ENCODE results near the gene FIGNL1.

Gene FIGNL1

GRCh38 chr7:50496569-50496968, 46.4 kb upstream of the FIGNL1 start:
- H2BK5ac ChIP-seq (ENCODE audit: low read depth, low read length, poor library complexity, severe bottlenecking): no peak overlapping the region

GRCh38 chr7:50495746-50496145, 45.6 kb upstream of the FIGNL1 start:
- Histone ChIP-seq H4K8ac (ENCODE audit: low read length) (no peak overlapping the region), H3K4me2 (ENCODE audit: low read length, poor library complexity, severe bottlenecking) (no peak overlapping the region), H3K4me3 (ENCODE audit: insufficient read depth in 1 of 2, low read depth in 1 of 2, low read length in 2 of 2) (no peak overlapping the region), H2AK5ac (ENCODE audit: low read length, severe bottlenecking) (no peak overlapping the region), H3K9ac (ENCODE audit: low read length) (no peak overlapping the region), H3K14ac (ENCODE audit: low read length in 2 of 2) (no peak overlapping the region), H3K4me1 (ENCODE audit: control insufficient read depth, insufficient read depth, low read depth, low read length) (no peaks in the 10 kb centered on the region), H3K9me3 (ENCODE audit: control insufficient read depth, low read length) (no peaks in the 10 kb centered on the region), H3K23ac (ENCODE audit: low read length in 2 of 2) (no peak overlapping the region), H2BK5ac (ENCODE audit: low read depth, low read length, poor library complexity, severe bottlenecking) (no peak overlapping the region), H4K91ac (ENCODE audit: low read length) (no peak overlapping the region), H3K18ac (ENCODE audit: low read depth in 1 of 2, low read length in 2 of 2) (no peak overlapping the region), H2BK15ac (ENCODE audit: low read depth, poor library complexity, severe bottlenecking) (no peak overlapping the region), H3K79me1 (replicated peaks; ENCODE audit: low read length, poor library complexity, severe bottlenecking) (no peaks in the 10 kb centered on the region), H3K27ac (ENCODE audit: low read length, poor library complexity, severe bottlenecking) (no peak overlapping the region), H3K27me3 (ENCODE audit: control insufficient read depth in 1 of 2, insufficient read depth in 1 of 2, low read length in 2 of 2) (peaks cover 18 to 39% of the 10 kb centered on the region in 2 experiments), H2BK120ac (ENCODE audit: low read depth, low read length) (no peak overlapping the region), H3K36me3 (ENCODE audit: control insufficient read depth in 1 of 2, insufficient read depth in 2 of 2, low read depth in 1 of 2, low read length in 2 of 2) (no peaks in the 10 kb centered on the region), H3K4ac (ENCODE audit: low read depth in 1 of 2, low read length in 2 of 2) (no peak overlapping the region), H2AFZ (ENCODE audit: low read depth, low read length) (no peak overlapping the region), H2BK12ac (ENCODE audit: low read length in 2 of 2) (no peak overlapping the region)
- DNase-seq: no peak
- WGBS: 81% methylated on average over 2 of the region's 3 CpGs

More at GRCh38 chr7:50496569-50496968, 46.4 kb upstream of the FIGNL1 start:
- no peak overlapping the region for H4K8ac ChIP-seq (ENCODE audit: low read length)
- H3K36me3 ChIP-seq (ENCODE audit: control insufficient read depth in 1 of 2, insufficient read depth in 2 of 2, low read depth in 1 of 2, low read length in 2 of 2): no peaks in the 10 kb centered on the region
- H3K4me2 ChIP-seq (ENCODE audit: low read length, poor library complexity, severe bottlenecking): no peak overlapping the region
- no peaks in the 10 kb centered on the region for H3K79me1 ChIP-seq (replicated peaks; ENCODE audit: low read length, poor library complexity, severe bottlenecking)
- H4K91ac ChIP-seq (ENCODE audit: low read length): no peak overlapping the region
- no peak overlapping the region for H3K14ac ChIP-seq (ENCODE audit: low read length in 2 of 2)
- no peak overlapping the region for H2BK15ac ChIP-seq (ENCODE audit: low read depth, poor library complexity, severe bottlenecking)
- H3K18ac ChIP-seq (ENCODE audit: low read depth in 1 of 2, low read length in 2 of 2): peak overlapping the region; percentile 58 to 79
- no peak overlapping the region for H3K27ac ChIP-seq (ENCODE audit: low read length, poor library complexity, severe bottlenecking)
- H3K4ac ChIP-seq (ENCODE audit: low read depth in 1 of 2, low read length in 2 of 2): peak overlapping the region in 1 of 2 experiments; percentile 46
- H3K23ac ChIP-seq (ENCODE audit: low read length in 2 of 2): no peak overlapping the region
- no peaks in the 10 kb centered on the region for H3K4me1 ChIP-seq (ENCODE audit: control insufficient read depth, insufficient read depth, low read depth, low read length)
- no peaks in the 10 kb centered on the region for H3K9me3 ChIP-seq (ENCODE audit: control insufficient read depth, low read length)
- H3K4me3 ChIP-seq (ENCODE audit: insufficient read depth in 1 of 2, low read depth in 1 of 2, low read length in 2 of 2): no peak overlapping the region
- peak overlapping the region; percentile 28 to 48 for H2BK12ac ChIP-seq (ENCODE audit: low read length in 2 of 2)
- peaks cover 18 to 38% of the 10 kb centered on the region in 2 experiments for H3K27me3 ChIP-seq (ENCODE audit: control insufficient read depth in 1 of 2, insufficient read depth in 1 of 2, low read length in 2 of 2)
- no peak overlapping the region for H2AK5ac ChIP-seq (ENCODE audit: low read length, severe bottlenecking)
- H2AFZ ChIP-seq (ENCODE audit: low read depth, low read length): no peak overlapping the region
- 80% methylated on average over 6 of the region's 6 CpGs for WGBS
- no peak overlapping the region for H2BK120ac ChIP-seq (ENCODE audit: low read depth, low read length)
- DNase-seq: no peak
- no peak overlapping the region for H3K9ac ChIP-seq (ENCODE audit: low read length)

GRCh38 chr7:50492770-50493519, 42.8 kb upstream of the FIGNL1 start:
- H3K79me1 ChIP-seq (replicated peaks; ENCODE audit: low read length, poor library complexity, severe bottlenecking): no peaks in the 10 kb centered on the region
- no peaks in the 10 kb centered on the region for H3K36me3 ChIP-seq (ENCODE audit: control insufficient read depth in 1 of 2, insufficient read depth in 2 of 2, low read depth in 1 of 2, low read length in 2 of 2)
- no peak overlapping the region for H3K14ac ChIP-seq (ENCODE audit: low read length in 2 of 2)
- 93% methylated on average over 30 of the region's 30 CpGs for WGBS
- H3K27me3 ChIP-seq (ENCODE audit: control insufficient read depth in 1 of 2, insufficient read depth in 1 of 2, low read length in 2 of 2): peaks cover 13 to 23% of the 10 kb centered on the region in 2 experiments
- H3K4me3 ChIP-seq (ENCODE audit: insufficient read depth in 1 of 2, low read depth in 1 of 2, low read length in 2 of 2): no peak overlapping the region
- H2AK5ac ChIP-seq (ENCODE audit: low read length, severe bottlenecking): no peak overlapping the region
- no peaks in the 10 kb centered on the region for H3K4me1 ChIP-seq (ENCODE audit: control insufficient read depth, insufficient read depth, low read depth, low read length)
- H2BK12ac ChIP-seq (ENCODE audit: low read length in 2 of 2): no peak overlapping the region
- no peak overlapping the region for H2BK5ac ChIP-seq (ENCODE audit: low read depth, low read length, poor library complexity, severe bottlenecking)
- no peak overlapping the region for H3K4ac ChIP-seq (ENCODE audit: low read depth in 1 of 2, low read length in 2 of 2)
- no peak overlapping the region for H3K9ac ChIP-seq (ENCODE audit: low read length)
- no peak overlapping the region for H2BK15ac ChIP-seq (ENCODE audit: low read depth, poor library complexity, severe bottlenecking)
- no peak overlapping the region for H3K27ac ChIP-seq (ENCODE audit: low read length, poor library complexity, severe bottlenecking)
- no peaks in the 10 kb centered on the region for H3K9me3 ChIP-seq (ENCODE audit: control insufficient read depth, low read length)
- no peak overlapping the region for H2AFZ ChIP-seq (ENCODE audit: low read depth, low read length)
- H2BK120ac ChIP-seq (ENCODE audit: low read depth, low read length): no peak overlapping the region
- H4K91ac ChIP-seq (ENCODE audit: low read length): no peak overlapping the region
- no peak overlapping the region for H3K4me2 ChIP-seq (ENCODE audit: low read length, poor library complexity, severe bottlenecking)
- H3K18ac ChIP-seq (ENCODE audit: low read depth in 1 of 2, low read length in 2 of 2): no peak overlapping the region
- H4K8ac ChIP-seq (ENCODE audit: low read length): no peak overlapping the region
- DNase-seq: no peak
- no peak overlapping the region for H3K23ac ChIP-seq (ENCODE audit: low read length in 2 of 2)

GRCh38 chr7:50491943-50492342, 41.8 kb upstream of the FIGNL1 start:
- no peaks in the 10 kb centered on the region for H3K36me3 ChIP-seq (ENCODE audit: control insufficient read depth in 1 of 2, insufficient read depth in 2 of 2, low read depth in 1 of 2, low read length in 2 of 2)
- H3K18ac ChIP-seq (ENCODE audit: low read depth in 1 of 2, low read length in 2 of 2): no peak overlapping the region
- no peak overlapping the region for H3K14ac ChIP-seq (ENCODE audit: low read length in 2 of 2)
- H3K23ac ChIP-seq (ENCODE audit: low read length in 2 of 2): no peak overlapping the region
- H2BK15ac ChIP-seq (ENCODE audit: low read depth, poor library complexity, severe bottlenecking): no peak overlapping the region
- H3K27me3 ChIP-seq (ENCODE audit: control insufficient read depth in 1 of 2, insufficient read depth in 1 of 2, low read length in 2 of 2): peaks cover 8 to 23% of the 10 kb centered on the region in 2 experiments
- DNase-seq: no peak
- no peak overlapping the region for H3K4me2 ChIP-seq (ENCODE audit: low read length, poor library complexity, severe bottlenecking)
- no peak overlapping the region for H4K91ac ChIP-seq (ENCODE audit: low read length)
- no peak overlapping the region for H4K8ac ChIP-seq (ENCODE audit: low read length)
- no peak overlapping the region for H2BK5ac ChIP-seq (ENCODE audit: low read depth, low read length, poor library complexity, severe bottlenecking)
- no peak overlapping the region for H3K27ac ChIP-seq (ENCODE audit: low read length, poor library complexity, severe bottlenecking)
- WGBS: 94% methylated on average over 1 of the region's 1 CpG
- no peak overlapping the region for H3K9ac ChIP-seq (ENCODE audit: low read length)
- no peak overlapping the region for H3K4ac ChIP-seq (ENCODE audit: low read depth in 1 of 2, low read length in 2 of 2)
- no peak overlapping the region for H2BK12ac ChIP-seq (ENCODE audit: low read length in 2 of 2)
- no peaks in the 10 kb centered on the region for H3K9me3 ChIP-seq (ENCODE audit: control insufficient read depth, low read length)
- H3K4me3 ChIP-seq (ENCODE audit: insufficient read depth in 1 of 2, low read depth in 1 of 2, low read length in 2 of 2): no peak overlapping the region
- H3K4me1 ChIP-seq (ENCODE audit: control insufficient read depth, insufficient read depth, low read depth, low read length): no peaks in the 10 kb centered on the region
- no peak overlapping the region for H2BK120ac ChIP-seq (ENCODE audit: low read depth, low read length)
- no peak overlapping the region for H2AK5ac ChIP-seq (ENCODE audit: low read length, severe bottlenecking)
- H2AFZ ChIP-seq (ENCODE audit: low read depth, low read length): no peak overlapping the region
- H3K79me1 ChIP-seq (replicated peaks; ENCODE audit: low read length, poor library complexity, severe bottlenecking): no peaks in the 10 kb centered on the region
